ENCODE measurements around the gene CAPN11.
"Not testable (repeated sequence)": the region's sequence is repeated elsewhere in the genome, so short reads cannot be mapped to it uniquely, and the experiment has no call there.

The CAPN11 gene

DNA sequence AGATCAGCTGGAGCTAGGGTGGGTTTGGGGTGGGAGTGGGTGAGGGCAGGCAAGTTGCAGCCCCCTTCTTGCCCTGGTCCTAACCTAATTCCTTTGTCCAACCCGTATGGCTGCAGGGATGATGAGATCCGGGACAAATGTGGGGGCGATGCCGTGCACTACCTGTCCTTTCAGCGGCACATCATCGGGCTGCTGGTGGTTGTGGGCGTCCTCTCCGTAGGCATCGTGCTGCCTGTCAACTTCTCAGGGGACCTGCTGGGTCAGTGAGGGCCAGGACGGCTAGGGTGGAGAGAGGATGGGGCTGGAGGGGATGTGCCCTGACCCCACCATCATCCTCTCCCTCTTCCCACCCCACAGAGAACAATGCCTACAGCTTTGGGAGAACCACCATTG, 19.3 kb upstream of the CAPN11 start:
- no peak overlapping the region for H3K4me3 ChIP-seq (ENCODE audit: low read depth, low read length)
- TF ChIP-seq, protein P1, sequence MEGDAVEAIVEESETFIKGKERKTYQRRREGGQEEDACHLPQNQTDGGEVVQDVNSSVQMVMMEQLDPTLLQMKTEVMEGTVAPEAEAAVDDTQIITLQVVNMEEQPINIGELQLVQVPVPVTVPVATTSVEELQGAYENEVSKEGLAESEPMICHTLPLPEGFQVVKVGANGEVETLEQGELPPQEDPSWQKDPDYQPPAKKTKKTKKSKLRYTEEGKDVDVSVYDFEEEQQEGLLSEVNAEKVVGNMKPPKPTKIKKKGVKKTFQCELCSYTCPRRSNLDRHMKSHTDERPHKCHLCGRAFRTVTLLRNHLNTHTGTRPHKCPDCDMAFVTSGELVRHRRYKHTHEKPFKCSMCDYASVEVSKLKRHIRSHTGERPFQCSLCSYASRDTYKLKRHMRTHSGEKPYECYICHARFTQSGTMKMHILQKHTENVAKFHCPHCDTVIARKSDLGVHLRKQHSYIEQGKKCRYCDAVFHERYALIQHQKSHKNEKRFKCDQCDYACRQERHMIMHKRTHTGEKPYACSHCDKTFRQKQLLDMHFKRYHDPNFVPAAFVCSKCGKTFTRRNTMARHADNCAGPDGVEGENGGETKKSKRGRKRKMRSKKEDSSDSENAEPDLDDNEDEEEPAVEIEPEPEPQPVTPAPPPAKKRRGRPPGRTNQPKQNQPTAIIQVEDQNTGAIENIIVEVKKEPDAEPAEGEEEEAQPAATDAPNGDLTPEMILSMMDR (IDR thresholded peaks at IDR 0.05; ENCODE audit: borderline replicate concordance, insufficient read depth, low read depth, low read length) = no peak

DNA sequence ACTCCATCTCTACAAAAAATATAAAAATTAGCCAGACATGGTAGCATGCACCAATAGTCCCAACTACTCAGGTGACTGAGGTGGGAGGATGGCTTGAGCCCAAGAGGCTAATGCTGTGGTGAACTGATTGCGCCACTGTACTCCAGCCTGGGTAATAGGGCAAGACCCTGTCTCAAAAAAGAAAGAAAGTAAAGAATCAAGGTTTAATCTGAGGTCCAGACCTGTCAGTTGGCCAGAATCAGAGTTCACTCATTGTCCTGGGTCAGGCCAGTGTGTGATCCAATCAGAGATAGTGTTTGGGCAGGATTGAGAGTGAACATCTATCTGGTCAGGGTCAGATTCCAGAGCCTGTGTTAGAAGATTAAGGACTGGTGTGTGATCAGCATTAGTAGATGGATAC, 15.8 kb upstream of the CAPN11 start:
- no peak overlapping the region for H3K4me3 ChIP-seq (ENCODE audit: low read depth, low read length)
- TF ChIP-seq, protein P1 (IDR thresholded peaks at IDR 0.05; ENCODE audit: borderline replicate concordance, insufficient read depth, low read depth, low read length) = no peak

DNA sequence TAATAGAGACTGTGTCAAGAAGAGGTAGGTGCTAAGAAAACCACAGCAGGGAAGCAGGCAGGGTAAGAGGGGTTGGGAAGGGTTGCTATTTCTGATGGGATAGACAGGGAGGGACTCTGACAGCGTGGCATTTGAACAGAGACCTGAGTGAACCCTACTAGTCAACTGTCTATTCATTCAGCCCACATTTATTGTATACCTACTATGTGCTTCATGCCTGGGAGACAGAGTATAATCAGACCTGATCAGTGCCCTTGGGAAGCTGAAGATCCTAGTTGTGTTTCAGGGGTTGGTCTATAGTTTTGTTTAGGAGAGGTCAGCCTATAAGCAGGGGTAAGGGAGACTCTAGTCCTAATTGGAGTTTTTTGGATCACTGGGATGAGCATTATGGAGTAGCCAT, 14.9 kb upstream of the CAPN11 start:
- H3K4me3 ChIP-seq (ENCODE audit: low read depth, low read length) = no peak overlapping the region
- TF ChIP-seq, protein P1 (IDR thresholded peaks at IDR 0.05; ENCODE audit: borderline replicate concordance, insufficient read depth, low read depth, low read length) = no peak

DNA sequence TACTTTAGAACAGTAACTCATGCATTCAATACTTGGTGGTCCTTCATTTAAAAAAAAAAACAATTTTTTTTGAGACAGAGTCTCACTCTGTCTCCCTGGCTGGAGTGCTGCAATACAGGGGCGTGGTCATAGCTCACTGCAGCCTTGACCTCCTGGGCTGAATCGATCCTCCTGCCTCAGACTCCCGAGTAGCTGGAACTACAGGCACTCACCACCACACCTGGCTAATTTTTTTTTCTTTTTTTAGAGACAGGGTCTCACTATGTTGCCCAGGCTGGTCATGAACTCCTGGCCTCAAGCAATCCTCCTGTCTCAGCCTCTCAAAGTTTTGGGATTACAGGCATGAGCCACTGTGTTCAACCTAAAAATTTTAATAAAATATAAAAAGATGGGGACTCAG, 14.1 kb upstream of the CAPN11 start:
- not testable (repeated sequence) for H3K4me3 ChIP-seq (ENCODE audit: low read depth, low read length)

DNA sequence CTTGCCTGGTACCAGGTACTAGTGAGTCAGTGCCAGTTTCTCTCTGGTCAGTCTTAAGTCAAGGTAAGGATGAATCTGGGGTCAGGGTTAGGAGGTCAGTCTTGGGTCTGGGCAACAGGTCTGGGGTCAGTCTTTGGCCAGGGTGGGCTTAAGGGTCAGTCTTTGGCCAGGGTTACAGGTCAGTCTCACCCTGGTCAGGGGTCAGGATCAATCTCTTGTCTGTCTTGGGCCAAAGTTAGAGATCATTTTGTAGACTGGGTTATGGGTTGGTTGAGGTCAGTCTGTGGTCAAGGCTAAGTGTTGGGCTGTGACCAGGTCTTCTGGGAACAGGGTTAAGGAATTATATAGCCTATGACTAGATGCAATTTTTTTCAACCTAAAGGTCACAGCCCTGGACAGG, 12.8 kb upstream of the CAPN11 start:
- no peak overlapping the region for H3K4me3 ChIP-seq (ENCODE audit: low read depth, low read length)
- TF ChIP-seq, protein P1 (IDR thresholded peaks at IDR 0.05; ENCODE audit: borderline replicate concordance, insufficient read depth, low read depth, low read length) = no peak

DNA sequence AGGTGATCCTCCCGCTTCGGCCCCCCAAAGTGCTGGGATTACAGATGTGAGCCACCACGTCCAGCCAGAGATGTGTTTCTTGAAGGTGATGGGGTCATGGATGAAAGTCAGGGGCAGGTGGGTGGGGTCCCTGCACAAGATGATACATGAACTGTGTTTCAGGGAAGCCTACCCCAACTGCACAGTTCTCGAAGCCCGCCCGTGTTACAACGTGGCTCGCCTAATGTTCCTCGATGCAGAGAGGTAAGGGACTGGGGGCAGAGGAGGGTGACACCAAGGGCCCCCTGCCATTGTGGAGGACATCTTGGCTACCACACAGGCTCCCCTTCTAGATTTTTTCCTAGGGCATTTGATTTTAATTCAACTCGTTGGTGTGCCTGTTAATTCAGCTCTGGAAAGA, 11.9 kb upstream of the CAPN11 start:
- TF ChIP-seq, protein P1 (IDR thresholded peaks at IDR 0.05; ENCODE audit: borderline replicate concordance, insufficient read depth, low read depth, low read length) = no peak
- no peak overlapping the region for H3K4me3 ChIP-seq (ENCODE audit: low read depth, low read length)

DNA sequence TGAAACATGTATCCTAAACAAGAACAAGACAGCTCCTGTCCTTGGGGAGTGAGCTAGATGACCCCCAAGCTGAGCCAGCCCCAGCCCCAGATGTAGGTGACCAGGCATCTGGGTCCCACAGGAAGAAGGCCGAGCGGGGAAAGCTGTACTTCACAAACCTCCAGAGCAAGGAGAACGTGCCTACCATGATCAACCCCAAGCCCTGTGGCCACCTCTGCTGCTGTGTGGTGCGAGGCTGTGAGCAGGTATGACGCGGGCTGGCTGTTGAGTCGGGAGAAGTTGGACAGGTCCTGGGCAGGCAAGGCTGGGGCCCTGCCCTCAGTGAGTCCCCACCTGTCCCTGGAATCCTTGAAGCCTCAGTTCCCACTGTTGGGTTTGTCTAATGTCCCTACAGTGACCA, 11.4 kb upstream of the CAPN11 start:
- TF ChIP-seq, protein P1 (IDR thresholded peaks at IDR 0.05; ENCODE audit: borderline replicate concordance, insufficient read depth, low read depth, low read length) = no peak
- no peak overlapping the region for H3K4me3 ChIP-seq (ENCODE audit: low read depth, low read length)

DNA sequence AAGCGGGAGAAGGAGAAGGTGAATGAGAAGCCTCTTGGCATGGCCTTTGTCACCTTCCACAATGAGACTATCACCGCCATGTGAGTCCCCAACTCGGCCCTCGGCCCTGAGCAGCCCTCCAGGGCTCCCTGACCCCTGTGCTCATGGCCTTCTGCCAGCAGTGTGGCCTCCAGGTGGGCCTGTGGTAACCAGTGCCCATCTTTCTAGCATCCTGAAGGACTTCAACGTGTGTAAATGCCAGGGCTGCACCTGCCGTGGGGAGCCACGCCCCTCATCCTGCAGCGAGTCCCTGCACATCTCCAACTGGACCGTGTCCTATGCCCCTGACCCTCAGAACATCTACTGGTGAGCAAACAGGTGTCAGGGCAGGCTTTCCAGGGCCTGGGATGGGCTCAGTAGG, 10.3 kb upstream of the CAPN11 start:
- TF ChIP-seq, protein P1 (IDR thresholded peaks at IDR 0.05; ENCODE audit: borderline replicate concordance, insufficient read depth, low read depth, low read length) = no peak
- no peak overlapping the region for H3K4me3 ChIP-seq (ENCODE audit: low read depth, low read length)
